Nephron (organoid): ENCODE results near the gene TENM4.

Experiments
- H3K27ac Mint-ChIP-seq, 3 experiments: 2 replicates each; pipeline ENCODE4 v1.8.0; 2020; ENCODE audit warnings: mixed read lengths in 3 of 3, mild to moderate bottlenecking in 2 of 3, moderate library complexity in 1 of 3
- H3K27me3 Mint-ChIP-seq: 2 replicates; pipeline ENCODE4 v1.8.0; 2021; ENCODE audit warnings: low read depth, mild to moderate bottlenecking, moderate library complexity, mixed read lengths
- H3K36me3 Mint-ChIP-seq: 2 replicates; pipeline ENCODE4 v1.8.0; 2020; ENCODE audit warnings: low read depth, mixed read lengths
- H3K4me1 Mint-ChIP-seq: 2 replicates; pipeline ENCODE4 v1.8.0; 2020; ENCODE audit warnings: mixed read lengths
- H3K4me3 Mint-ChIP-seq, 3 experiments: 2 replicates each; pipeline ENCODE4 v1.8.0; 2020; ENCODE audit warnings: mild to moderate bottlenecking in 3 of 3, mixed read lengths in 3 of 3, moderate library complexity in 2 of 3
- H3K9me3 Mint-ChIP-seq: 2 replicates; pipeline ENCODE4 v1.8.0; 2020; ENCODE audit warnings: mixed read lengths
- CTCF ChIP-seq, 3 experiments: fragments of 200-600 bp; sonication (generic); IDR thresholded peaks; one replicate each; pipeline ENCODE4 v1.5.0; 2021; ENCODE audit warnings: antibody characterized with exemption in 3 of 3; ENCODE audit not compliant: unreplicated experiment in 3 of 3

TENM4 gene

GRCh38 chr11:79413268-79413667 is 27.6 kb downstream of the TENM4 start:
- H3K9me3 Mint-ChIP-seq, result peaks cover 8% of the 10 kb centered on the region
- peaks cover 29% of the 10 kb centered on the region for H3K4me1 Mint-ChIP-seq
- peak overlapping the region; percentile 64 to 81 (median 72) for H3K27ac Mint-ChIP-seq
- H3K36me3 Mint-ChIP-seq, result peaks cover 20% of the 10 kb centered on the region
- no peak for TF ChIP-seq CTCF (IDR thresholded peaks at IDR 0.05; ENCODE audit: unreplicated experiment in 3 of 3)
- peak overlapping the region in 1 of 3 experiments; percentile 16 for H3K4me3 Mint-ChIP-seq
- no peaks in the 10 kb centered on the region for H3K27me3 Mint-ChIP-seq

GRCh38 chr11:79412761-79413160 is 28.1 kb downstream of the TENM4 start:
- TF ChIP-seq CTCF (IDR thresholded peaks at IDR 0.05; ENCODE audit: unreplicated experiment in 3 of 3), result no peak
- H3K27ac Mint-ChIP-seq, result peak overlapping the region in 2 of 3 experiments; percentile 64 to 72
- H3K4me3 Mint-ChIP-seq, result no peak overlapping the region
- peaks cover 8% of the 10 kb centered on the region for H3K9me3 Mint-ChIP-seq
- peaks cover 29% of the 10 kb centered on the region for H3K4me1 Mint-ChIP-seq
- peaks cover 19% of the 10 kb centered on the region for H3K36me3 Mint-ChIP-seq
- no peaks in the 10 kb centered on the region for H3K27me3 Mint-ChIP-seq

GRCh38 chr11:79409330-79409729 is 31.5 kb downstream of the TENM4 start:
- TF ChIP-seq CTCF (IDR thresholded peaks at IDR 0.05; ENCODE audit: unreplicated experiment in 3 of 3), result no peak
- Mint-ChIP-seq H3K27ac (no peak overlapping the region), H3K4me1 (peaks cover 29% of the 10 kb centered on the region), H3K36me3 (no peaks in the 10 kb centered on the region), H3K27me3 (no peaks in the 10 kb centered on the region), H3K9me3 (no peaks in the 10 kb centered on the region), H3K4me3 (no peak overlapping the region)

- no peak for TF ChIP-seq CTCF (IDR thresholded peaks at IDR 0.05; ENCODE audit: unreplicated experiment in 3 of 3)
- Mint-ChIP-seq H3K9me3 (no peaks in the 10 kb centered on the region), H3K36me3 (peaks cover 8% of the 10 kb centered on the region), H3K4me1 (peaks cover 21% of the 10 kb centered on the region), H3K27ac (no peak overlapping the region), H3K27me3 (no peaks in the 10 kb centered on the region), H3K4me3 (no peak overlapping the region)
These were observed 34.5 kb downstream of the TENM4 start for GRCh38 chr11:79406376-79406775.

GRCh38 chr11:79404806-79405205 is 36.0 kb downstream of the TENM4 start:
- Mint-ChIP-seq H3K27me3 (no peaks in the 10 kb centered on the region), H3K9me3 (no peaks in the 10 kb centered on the region), H3K4me3 (no peak overlapping the region), H3K4me1 (peaks cover 21% of the 10 kb centered on the region), H3K36me3 (peaks cover 8% of the 10 kb centered on the region), H3K27ac (peak overlapping the region in 1 of 3 experiments; percentile 12)
- TF ChIP-seq CTCF (IDR thresholded peaks at IDR 0.05; ENCODE audit: unreplicated experiment in 3 of 3), result no peak

GRCh38 chr11:79404325-79404724 is 36.5 kb downstream of the TENM4 start:
- peaks cover 8% of the 10 kb centered on the region for H3K36me3 Mint-ChIP-seq
- TF ChIP-seq CTCF (IDR thresholded peaks at IDR 0.05; ENCODE audit: unreplicated experiment in 3 of 3), result no peak
- H3K27me3 Mint-ChIP-seq, result no peaks in the 10 kb centered on the region
- H3K4me3 Mint-ChIP-seq, result no peak overlapping the region
- H3K27ac Mint-ChIP-seq, result peak overlapping the region in 1 of 3 experiments; percentile 12
- H3K9me3 Mint-ChIP-seq, result no peaks in the 10 kb centered on the region
- H3K4me1 Mint-ChIP-seq, result peaks cover 20% of the 10 kb centered on the region
